Ascending aorta (tissue), 2 donors: ENCODE data around the gene PDLIM3. TPM values are rescaled to one million over a fixed set of nuclear protein-coding genes. Genes with fewer than 3 reads are reported as not detected.

Experiments
- DNase-seq, 2 donors: peaks; one replicate each; pipeline ENCODE4 v3.0.0-alpha.2; 2019; ENCODE audit warnings: low spot score in 2 of 2
- H3K27ac ChIP-seq, 2 donors: fragments of 200-600 bp; sonication (generic); one replicate each; pipeline ENCODE4 v1.5.1; 2016 to 2017; ENCODE audit warnings: mild to moderate bottlenecking in 1 of 2
- H3K27me3 ChIP-seq: fragments of 200-600 bp; sonication (generic); one replicate; pipeline ENCODE4 v1.5.1; 2017
- H3K36me3 ChIP-seq, 2 donors: fragments of 200-600 bp; sonication (generic); one replicate each; pipeline ENCODE4 v1.5.1; 2016
- H3K4me1 ChIP-seq, 2 donors: fragments of 200-600 bp; sonication (generic); one replicate each; pipeline ENCODE4 v1.5.1; 2016 to 2017; ENCODE audit warnings: mild to moderate bottlenecking in 1 of 2
- H3K4me3 ChIP-seq, 2 donors: fragments of 200-600 bp; sonication (generic); one replicate each; pipeline ENCODE4 v1.5.1; 2016 to 2017; ENCODE audit warnings: mild to moderate bottlenecking in 1 of 2
- H3K9me3 ChIP-seq, 2 donors: fragments of 200-600 bp; sonication (generic); one replicate each; pipeline ENCODE4 v1.5.1; 2016
- intact Hi-C: fragments of 100-400 bp; cut with DNase I; formaldehyde crosslinking; loops from one replicate; pipeline ENCODE4 v1.15.1; 2023
- total RNA-seq: library from RNA; depleted of rRNA; stranded (reverse); fragments of >200 nt; gene quantifications from one replicate; pipeline ENCODE4 v1.1.0, GENCODE V29; 2016
- TF ChIP-seq, protein P1 (sequence below), 3 experiments: fragments of 200-600 bp in 2 of 3; fragments of 450-650 bp in 1 of 3; sonication (generic) in 2 of 3; IDR thresholded peaks; one replicate each; pipeline ENCODE4 v1.5.1; 2016 to 2019; ENCODE audit warnings: antibody characterized with exemption in 3 of 3, mild to moderate bottlenecking in 1 of 3, moderate library complexity in 1 of 3

Gene PDLIM3
- total RNA-seq, 1 donor from 2014 or later: 445 TPM

DNA sequence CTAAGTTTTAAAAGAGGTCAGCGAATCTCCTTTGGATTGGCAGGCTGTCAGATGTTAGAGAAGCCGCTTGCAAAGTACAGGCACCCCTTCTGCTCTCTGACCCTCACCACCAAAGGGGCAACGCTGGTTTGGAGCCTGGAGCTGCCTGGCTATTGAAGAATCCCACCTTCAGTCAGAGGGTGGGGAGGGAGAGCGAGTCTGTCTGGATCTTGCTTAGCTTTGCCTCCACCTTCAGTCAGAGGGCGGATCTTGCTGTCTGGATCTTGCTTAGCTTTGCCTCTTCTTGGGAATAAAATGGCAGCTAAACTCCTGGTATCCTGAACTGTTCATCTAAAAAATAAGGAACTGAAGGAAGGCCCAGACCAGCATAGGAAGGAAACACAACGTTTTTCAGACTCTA lies 71.1 kb downstream of the PDLIM3 start:
- Histone ChIP-seq H3K27me3 (no peaks in the 10 kb centered on the region), H3K27ac (no peak overlapping the region), H3K4me1 (no peaks in the 10 kb centered on the region), H3K36me3 (no peaks in the 10 kb centered on the region), H3K4me3 (no peak overlapping the region), H3K9me3 (no peaks in the 10 kb centered on the region)
- no peak for DNase-seq
- intact Hi-C loops: no loop called here
- TF ChIP-seq, protein P1, sequence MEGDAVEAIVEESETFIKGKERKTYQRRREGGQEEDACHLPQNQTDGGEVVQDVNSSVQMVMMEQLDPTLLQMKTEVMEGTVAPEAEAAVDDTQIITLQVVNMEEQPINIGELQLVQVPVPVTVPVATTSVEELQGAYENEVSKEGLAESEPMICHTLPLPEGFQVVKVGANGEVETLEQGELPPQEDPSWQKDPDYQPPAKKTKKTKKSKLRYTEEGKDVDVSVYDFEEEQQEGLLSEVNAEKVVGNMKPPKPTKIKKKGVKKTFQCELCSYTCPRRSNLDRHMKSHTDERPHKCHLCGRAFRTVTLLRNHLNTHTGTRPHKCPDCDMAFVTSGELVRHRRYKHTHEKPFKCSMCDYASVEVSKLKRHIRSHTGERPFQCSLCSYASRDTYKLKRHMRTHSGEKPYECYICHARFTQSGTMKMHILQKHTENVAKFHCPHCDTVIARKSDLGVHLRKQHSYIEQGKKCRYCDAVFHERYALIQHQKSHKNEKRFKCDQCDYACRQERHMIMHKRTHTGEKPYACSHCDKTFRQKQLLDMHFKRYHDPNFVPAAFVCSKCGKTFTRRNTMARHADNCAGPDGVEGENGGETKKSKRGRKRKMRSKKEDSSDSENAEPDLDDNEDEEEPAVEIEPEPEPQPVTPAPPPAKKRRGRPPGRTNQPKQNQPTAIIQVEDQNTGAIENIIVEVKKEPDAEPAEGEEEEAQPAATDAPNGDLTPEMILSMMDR (IDR thresholded peaks at IDR 0.05): no peak

DNA sequence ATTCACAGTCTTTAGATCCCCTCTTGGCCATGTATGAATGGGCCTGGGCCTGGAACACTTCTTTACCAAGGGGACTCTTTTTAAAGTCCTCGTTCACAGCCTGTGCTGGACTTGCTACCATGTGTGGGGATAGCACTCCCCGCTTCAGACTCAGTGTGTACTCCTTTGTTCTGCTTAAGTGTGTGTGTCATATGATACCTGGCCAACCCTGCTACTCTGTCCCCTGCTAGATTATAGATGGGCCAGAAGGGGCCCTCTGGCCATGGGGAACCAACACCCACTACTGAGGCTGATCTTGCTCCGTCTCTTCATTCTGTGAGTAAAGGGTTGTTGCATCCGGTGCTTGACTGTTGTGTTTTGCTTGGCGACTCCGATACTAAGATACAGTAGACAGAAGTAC lies 71.8 kb downstream of the PDLIM3 start:
- H3K4me3 ChIP-seq: no peak overlapping the region
- H3K4me1 ChIP-seq: no peaks in the 10 kb centered on the region
- H3K36me3 ChIP-seq: no peaks in the 10 kb centered on the region
- H3K9me3 ChIP-seq: no peaks in the 10 kb centered on the region
- TF ChIP-seq, protein P1 (IDR thresholded peaks at IDR 0.05): no peak
- intact Hi-C loops: no loop called here
- no peak for DNase-seq
- H3K27ac ChIP-seq: no peak overlapping the region
- no peaks in the 10 kb centered on the region for H3K27me3 ChIP-seq

DNA sequence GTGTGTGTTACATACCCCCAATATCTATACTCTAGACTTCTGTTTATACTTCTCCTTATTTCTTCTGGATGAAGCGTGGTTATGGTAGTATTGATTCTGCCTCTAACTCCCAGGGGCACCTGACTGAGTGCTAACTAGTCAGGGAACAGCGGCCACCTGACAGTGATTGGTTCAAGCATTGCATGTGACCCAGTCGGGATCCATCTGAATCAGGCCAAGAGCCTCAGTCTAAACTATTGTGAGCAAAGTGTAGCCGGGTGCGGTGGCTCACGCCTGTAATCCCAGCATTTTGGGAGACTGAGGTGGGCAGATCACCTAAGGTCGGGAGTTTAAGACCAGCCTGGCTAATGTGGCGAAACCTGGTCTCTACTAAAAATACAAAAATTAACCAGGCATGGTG lies 73.7 kb downstream of the PDLIM3 start:
- no peaks in the 10 kb centered on the region for H3K27me3 ChIP-seq
- intact Hi-C loops: no loop called here
- no peak for DNase-seq
- TF ChIP-seq, protein P1 (IDR thresholded peaks at IDR 0.05): no peak
- no peak overlapping the region for H3K27ac ChIP-seq
- H3K36me3 ChIP-seq: no peaks in the 10 kb centered on the region
- H3K4me3 ChIP-seq: no peak overlapping the region
- no peaks in the 10 kb centered on the region for H3K9me3 ChIP-seq
- no peaks in the 10 kb centered on the region for H3K4me1 ChIP-seq

DNA sequence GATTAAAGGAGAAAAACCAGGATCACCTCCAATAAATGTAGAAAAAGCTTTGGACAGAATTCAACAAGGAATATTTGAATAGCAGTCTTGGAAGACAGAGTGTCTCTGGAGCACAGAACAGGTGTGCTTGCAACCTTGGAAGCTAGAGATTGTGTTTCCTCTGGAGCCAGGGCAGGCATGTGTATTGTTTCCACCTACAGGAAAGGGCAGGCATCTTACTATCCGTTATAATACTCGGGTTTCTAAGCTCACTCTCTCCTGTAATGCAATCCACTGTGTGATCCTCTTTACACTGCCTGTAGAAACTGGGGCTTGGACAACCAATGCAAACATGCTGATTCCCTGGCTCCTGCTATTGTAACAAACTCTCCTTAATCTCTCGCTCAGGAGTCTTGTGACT lies 78.2 kb downstream of the PDLIM3 start:
- Histone ChIP-seq H3K4me3 (no peak overlapping the region), H3K4me1 (no peaks in the 10 kb centered on the region), H3K27ac (no peak overlapping the region), H3K9me3 (no peaks in the 10 kb centered on the region), H3K27me3 (no peaks in the 10 kb centered on the region), H3K36me3 (no peaks in the 10 kb centered on the region)
- intact Hi-C loops: no loop called here
- no peak for DNase-seq
- TF ChIP-seq, protein P1 (IDR thresholded peaks at IDR 0.05): no peak

DNA sequence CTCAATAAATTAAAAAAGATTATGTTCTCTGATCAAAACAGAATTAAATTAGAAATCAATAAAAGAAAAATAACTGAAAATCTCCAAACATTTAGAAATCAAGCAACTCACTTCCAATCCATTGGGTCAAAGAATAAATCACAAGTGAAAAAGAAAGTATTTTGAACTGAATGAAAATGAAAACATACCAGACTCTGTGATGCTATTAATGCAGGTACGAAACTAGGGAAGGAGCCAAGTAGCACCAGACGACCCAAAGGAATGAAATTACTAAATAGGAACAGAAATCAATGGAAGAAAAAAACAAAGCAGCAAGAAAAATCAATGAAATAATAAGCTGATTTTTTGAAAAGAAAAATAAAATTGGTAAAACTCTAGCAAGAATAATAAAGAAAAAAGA lies 79.2 kb downstream of the PDLIM3 start:
- TF ChIP-seq, protein P1 (IDR thresholded peaks at IDR 0.05): no peak
- DNase-seq: no peak
- intact Hi-C loops: no loop called here
- no peaks in the 10 kb centered on the region for H3K4me1 ChIP-seq
- no peak overlapping the region for H3K27ac ChIP-seq
- no peaks in the 10 kb centered on the region for H3K36me3 ChIP-seq
- H3K27me3 ChIP-seq: no peaks in the 10 kb centered on the region
- no peak overlapping the region for H3K4me3 ChIP-seq
- H3K9me3 ChIP-seq: no peaks in the 10 kb centered on the region

Other genes with a start within 250 kb of the PDLIM3 start
- gene LRP2BP, start 139.6 kb downstream of the PDLIM3 start, total RNA-seq: 0.53 TPM
- 1.9 TPM for gene ANKRD37, start 138.7 kb downstream of the PDLIM3 start, total RNA-seq
- gene UFSP2, start 109.5 kb downstream of the PDLIM3 start, total RNA-seq: 8.6 TPM
- gene CCDC110, start 63.8 kb downstream of the PDLIM3 start, total RNA-seq: not detected